Measurements from ENCODE around the gene VPS13D.

The VPS13D gene

GRCh38 chr1:12413664-12414410 is 184.0 kb downstream of the VPS13D start:
- peaks cover 46% of the 10 kb centered on the region for H3K4me1 Mint-ChIP-seq
- no peaks in the 10 kb centered on the region for H3K9me3 Mint-ChIP-seq
- no peak overlapping the region for H3K4me3 Mint-ChIP-seq
- peaks cover 47% of the 10 kb centered on the region for H3K36me3 Mint-ChIP-seq
- no peaks in the 10 kb centered on the region for H3K27me3 Mint-ChIP-seq
- no peak overlapping the region for H3K27ac Mint-ChIP-seq

- H3K4me3 Mint-ChIP-seq, result no peak overlapping the region
- no peaks in the 10 kb centered on the region for H3K9me3 Mint-ChIP-seq
- H3K4me1 Mint-ChIP-seq, result peaks cover 43% of the 10 kb centered on the region
- peaks cover 48% of the 10 kb centered on the region for H3K36me3 Mint-ChIP-seq
- peak overlapping the region; percentile 24 for H3K27ac Mint-ChIP-seq
- H3K27me3 Mint-ChIP-seq, result no peaks in the 10 kb centered on the region
These were observed 184.7 kb downstream of the VPS13D start for GRCh38 chr1:12414444-12415018.

- Mint-ChIP-seq H3K27me3 (no peaks in the 10 kb centered on the region), H3K4me3 (no peak overlapping the region), H3K4me1 (peaks cover 43% of the 10 kb centered on the region), H3K27ac (peak overlapping the region; percentile 87), H3K36me3 (peaks cover 43% of the 10 kb centered on the region), H3K9me3 (no peaks in the 10 kb centered on the region)
These were observed 185.2 kb downstream of the VPS13D start for GRCh38 chr1:12415038-12415466.

- Mint-ChIP-seq H3K4me3 (no peak overlapping the region), H3K36me3 (peaks cover 37% of the 10 kb centered on the region), H3K27me3 (no peaks in the 10 kb centered on the region), H3K9me3 (no peaks in the 10 kb centered on the region), H3K4me1 (peaks cover 43% of the 10 kb centered on the region), H3K27ac (no peak overlapping the region)
These were observed 186.3 kb downstream of the VPS13D start for GRCh38 chr1:12416101-12416500.

- Mint-ChIP-seq H3K4me3 (no peak overlapping the region), H3K27ac (no peak overlapping the region), H3K4me1 (peaks cover 47% of the 10 kb centered on the region), H3K27me3 (no peaks in the 10 kb centered on the region), H3K36me3 (peaks cover 36% of the 10 kb centered on the region), H3K9me3 (no peaks in the 10 kb centered on the region)
These were observed 186.9 kb downstream of the VPS13D start for GRCh38 chr1:12416744-12417143.

GRCh38 chr1:12417389-12417788 is 187.6 kb downstream of the VPS13D start:
- no peaks in the 10 kb centered on the region for H3K9me3 Mint-ChIP-seq
- peaks cover 49% of the 10 kb centered on the region for H3K4me1 Mint-ChIP-seq
- no peak overlapping the region for H3K4me3 Mint-ChIP-seq
- no peaks in the 10 kb centered on the region for H3K27me3 Mint-ChIP-seq
- no peak overlapping the region for H3K27ac Mint-ChIP-seq
- H3K36me3 Mint-ChIP-seq, result peaks cover 36% of the 10 kb centered on the region

- Mint-ChIP-seq H3K27me3 (no peaks in the 10 kb centered on the region), H3K9me3 (no peaks in the 10 kb centered on the region), H3K4me1 (peaks cover 54% of the 10 kb centered on the region), H3K27ac (no peak overlapping the region), H3K36me3 (peaks cover 29% of the 10 kb centered on the region), H3K4me3 (no peak overlapping the region)
These were observed 190.3 kb downstream of the VPS13D start for GRCh38 chr1:12420171-12420570.

- Mint-ChIP-seq H3K4me1 (peaks cover 46% of the 10 kb centered on the region), H3K36me3 (peaks cover 18% of the 10 kb centered on the region), H3K27ac (peak overlapping the region; percentile 23), H3K9me3 (no peaks in the 10 kb centered on the region), H3K27me3 (no peaks in the 10 kb centered on the region), H3K4me3 (no peak overlapping the region)
These were observed 192.7 kb downstream of the VPS13D start for GRCh38 chr1:12422488-12422887.

GRCh38 chr1:12424087-12424529 is 194.3 kb downstream of the VPS13D start:
- no peak overlapping the region for H3K27ac Mint-ChIP-seq
- H3K9me3 Mint-ChIP-seq, result no peaks in the 10 kb centered on the region
- H3K27me3 Mint-ChIP-seq, result no peaks in the 10 kb centered on the region
- H3K4me1 Mint-ChIP-seq, result peaks cover 53% of the 10 kb centered on the region
- peaks cover 18% of the 10 kb centered on the region for H3K36me3 Mint-ChIP-seq
- H3K4me3 Mint-ChIP-seq, result no peak overlapping the region

- Mint-ChIP-seq H3K36me3 (peaks cover 15% of the 10 kb centered on the region), H3K4me1 (peaks cover 53% of the 10 kb centered on the region), H3K27me3 (no peaks in the 10 kb centered on the region), H3K4me3 (no peak overlapping the region), H3K27ac (no peak overlapping the region), H3K9me3 (no peaks in the 10 kb centered on the region)
These were observed 195.0 kb downstream of the VPS13D start for GRCh38 chr1:12424793-12425192.

GRCh38 chr1:12426030-12426429 is 196.2 kb downstream of the VPS13D start:
- H3K36me3 Mint-ChIP-seq, result peaks cover 15% of the 10 kb centered on the region
- no peak overlapping the region for H3K4me3 Mint-ChIP-seq
- no peak overlapping the region for H3K27ac Mint-ChIP-seq
- no peaks in the 10 kb centered on the region for H3K27me3 Mint-ChIP-seq
- H3K9me3 Mint-ChIP-seq, result no peaks in the 10 kb centered on the region
- H3K4me1 Mint-ChIP-seq, result peaks cover 63% of the 10 kb centered on the region

GRCh38 chr1:12428334-12428733 is 198.5 kb downstream of the VPS13D start:
- H3K27ac Mint-ChIP-seq, result no peak overlapping the region
- peaks cover 12% of the 10 kb centered on the region for H3K36me3 Mint-ChIP-seq
- peaks cover 49% of the 10 kb centered on the region for H3K4me1 Mint-ChIP-seq
- no peaks in the 10 kb centered on the region for H3K9me3 Mint-ChIP-seq
- no peak overlapping the region for H3K4me3 Mint-ChIP-seq
- no peaks in the 10 kb centered on the region for H3K27me3 Mint-ChIP-seq

- no peaks in the 10 kb centered on the region for H3K9me3 Mint-ChIP-seq
- peaks cover 52% of the 10 kb centered on the region for H3K4me1 Mint-ChIP-seq
- peaks cover 10% of the 10 kb centered on the region for H3K36me3 Mint-ChIP-seq
- H3K27ac Mint-ChIP-seq, result no peak overlapping the region
- H3K27me3 Mint-ChIP-seq, result no peaks in the 10 kb centered on the region
- no peak overlapping the region for H3K4me3 Mint-ChIP-seq
These were observed 200.7 kb downstream of the VPS13D start for GRCh38 chr1:12430525-12430924.

- H3K9me3 Mint-ChIP-seq, result no peaks in the 10 kb centered on the region
- H3K4me3 Mint-ChIP-seq, result no peak overlapping the region
- peaks cover 11% of the 10 kb centered on the region for H3K36me3 Mint-ChIP-seq
- peak overlapping the region; percentile 65 for H3K27ac Mint-ChIP-seq
- peaks cover 65% of the 10 kb centered on the region for H3K4me1 Mint-ChIP-seq
- H3K27me3 Mint-ChIP-seq, result no peaks in the 10 kb centered on the region
These were observed 203.1 kb downstream of the VPS13D start for GRCh38 chr1:12432897-12433296.

- H3K27ac Mint-ChIP-seq, result peak overlapping the region; percentile 95
- H3K4me1 Mint-ChIP-seq, result peaks cover 70% of the 10 kb centered on the region
- H3K27me3 Mint-ChIP-seq, result no peaks in the 10 kb centered on the region
- H3K9me3 Mint-ChIP-seq, result no peaks in the 10 kb centered on the region
- peaks cover 11% of the 10 kb centered on the region for H3K36me3 Mint-ChIP-seq
- peak overlapping the region; percentile 59 for H3K4me3 Mint-ChIP-seq
These were observed 203.7 kb downstream of the VPS13D start for GRCh38 chr1:12433323-12434053.

- peak overlapping the region; percentile 95 for H3K27ac Mint-ChIP-seq
- H3K4me1 Mint-ChIP-seq, result peaks cover 73% of the 10 kb centered on the region
- peak overlapping the region; percentile 59 for H3K4me3 Mint-ChIP-seq
- no peaks in the 10 kb centered on the region for H3K27me3 Mint-ChIP-seq
- no peaks in the 10 kb centered on the region for H3K9me3 Mint-ChIP-seq
- peaks cover 9% of the 10 kb centered on the region for H3K36me3 Mint-ChIP-seq
These were observed 204.3 kb downstream of the VPS13D start for GRCh38 chr1:12434174-12434573.
